ENCODE data around the gene NFKBIB. TPM values are rescaled to one million over a fixed set of nuclear protein-coding genes. Genes with fewer than 3 reads are reported as not detected.

Gene NFKBIB
- total RNA-seq, 2 experiments from 2014 or later: 29.3 to 30.1 TPM

DNA sequence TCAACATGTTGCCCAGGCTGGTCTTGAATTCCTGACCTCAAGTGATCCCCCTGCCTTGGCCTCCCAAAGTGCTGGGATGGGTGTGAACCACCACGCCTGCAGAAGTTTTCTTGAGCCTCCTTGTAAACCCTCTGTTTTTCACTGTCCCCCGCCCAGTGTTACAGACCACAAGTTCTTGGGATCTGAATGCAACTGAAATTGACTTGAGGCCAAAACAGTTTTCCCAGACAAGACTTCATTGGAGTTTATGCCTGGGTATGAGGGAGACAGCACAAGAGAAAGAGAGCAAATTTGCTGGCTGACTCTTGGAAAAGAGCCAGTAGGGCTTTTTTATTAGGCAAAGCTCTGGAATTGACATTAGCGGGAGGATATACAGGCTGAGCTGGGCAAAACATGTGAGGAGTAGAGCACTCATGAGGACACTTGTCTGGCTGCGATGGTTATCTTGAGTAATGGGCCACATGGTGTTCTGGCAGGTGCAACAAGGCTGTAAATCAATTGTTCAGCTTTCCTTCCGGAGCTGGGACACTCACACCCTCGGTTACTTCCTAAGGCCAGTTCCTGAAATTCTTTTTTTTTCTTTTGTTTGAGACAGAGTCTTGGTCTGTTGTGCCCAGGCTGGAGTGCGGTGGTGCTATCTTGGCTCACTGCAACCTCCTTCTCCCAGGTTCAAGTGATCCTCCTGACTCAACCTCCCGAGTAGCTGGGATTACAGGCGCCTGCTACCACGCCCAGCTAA, 37.3 kb upstream of the NFKBIB start:
- CTCF ChIA-PET: no interaction called here
- peaks cover 46% of the 10 kb centered on the region for H3K4me1 Mint-ChIP-seq (ENCODE audit: low read depth)
- no peaks in the 10 kb centered on the region for H3K9me3 Mint-ChIP-seq
- no peak overlapping the region for H3K4me3 Mint-ChIP-seq
- Histone ChIP-seq H3K9me3 (ENCODE audit: control insufficient read depth in 1 of 2, insufficient read depth in 1 of 2, low read length in 2 of 2) (no peaks in the 10 kb centered on the region), H3K27ac (ENCODE audit: low read depth in 1 of 2, low read length in 2 of 2) (no peak overlapping the region), H3K4me1 (ENCODE audit: insufficient read depth, low read length) (peaks cover 41% of the 10 kb centered on the region), H3K36me3 (ENCODE audit: insufficient read depth, low read length) (no peaks in the 10 kb centered on the region), H3K4me3 (ENCODE audit: low read length) (no peak overlapping the region), H3K27me3 (ENCODE audit: control insufficient read depth in 1 of 2, insufficient read depth in 2 of 2, low read length in 2 of 2) (no peaks in the 10 kb centered on the region)
- no peaks in the 10 kb centered on the region for H3K27me3 Mint-ChIP-seq
- ATAC-seq (ENCODE audit: poor library complexity) (no peak), DNase-seq (no peak)
- intact Hi-C loops (cut with DNase I, micrococcal nuclease): no loop called here
- H3K36me3 Mint-ChIP-seq (ENCODE audit: low read depth): peaks cover 8% of the 10 kb centered on the region
- no peak overlapping the region for H3K27ac Mint-ChIP-seq
- POLR2A ChIA-PET: interaction anchor here (1.6 to 10.7 kb wide), 3 partner anchors 12 to 68 kb away, joined by 4 to 170 read pairs (median 5); partner anchors contain the start of genes HNRNPL, MRPS12 and SARS2
- TF ChIP-seq, protein P1, sequence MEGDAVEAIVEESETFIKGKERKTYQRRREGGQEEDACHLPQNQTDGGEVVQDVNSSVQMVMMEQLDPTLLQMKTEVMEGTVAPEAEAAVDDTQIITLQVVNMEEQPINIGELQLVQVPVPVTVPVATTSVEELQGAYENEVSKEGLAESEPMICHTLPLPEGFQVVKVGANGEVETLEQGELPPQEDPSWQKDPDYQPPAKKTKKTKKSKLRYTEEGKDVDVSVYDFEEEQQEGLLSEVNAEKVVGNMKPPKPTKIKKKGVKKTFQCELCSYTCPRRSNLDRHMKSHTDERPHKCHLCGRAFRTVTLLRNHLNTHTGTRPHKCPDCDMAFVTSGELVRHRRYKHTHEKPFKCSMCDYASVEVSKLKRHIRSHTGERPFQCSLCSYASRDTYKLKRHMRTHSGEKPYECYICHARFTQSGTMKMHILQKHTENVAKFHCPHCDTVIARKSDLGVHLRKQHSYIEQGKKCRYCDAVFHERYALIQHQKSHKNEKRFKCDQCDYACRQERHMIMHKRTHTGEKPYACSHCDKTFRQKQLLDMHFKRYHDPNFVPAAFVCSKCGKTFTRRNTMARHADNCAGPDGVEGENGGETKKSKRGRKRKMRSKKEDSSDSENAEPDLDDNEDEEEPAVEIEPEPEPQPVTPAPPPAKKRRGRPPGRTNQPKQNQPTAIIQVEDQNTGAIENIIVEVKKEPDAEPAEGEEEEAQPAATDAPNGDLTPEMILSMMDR (IDR thresholded peaks at IDR 0.05): no peak

DNA sequence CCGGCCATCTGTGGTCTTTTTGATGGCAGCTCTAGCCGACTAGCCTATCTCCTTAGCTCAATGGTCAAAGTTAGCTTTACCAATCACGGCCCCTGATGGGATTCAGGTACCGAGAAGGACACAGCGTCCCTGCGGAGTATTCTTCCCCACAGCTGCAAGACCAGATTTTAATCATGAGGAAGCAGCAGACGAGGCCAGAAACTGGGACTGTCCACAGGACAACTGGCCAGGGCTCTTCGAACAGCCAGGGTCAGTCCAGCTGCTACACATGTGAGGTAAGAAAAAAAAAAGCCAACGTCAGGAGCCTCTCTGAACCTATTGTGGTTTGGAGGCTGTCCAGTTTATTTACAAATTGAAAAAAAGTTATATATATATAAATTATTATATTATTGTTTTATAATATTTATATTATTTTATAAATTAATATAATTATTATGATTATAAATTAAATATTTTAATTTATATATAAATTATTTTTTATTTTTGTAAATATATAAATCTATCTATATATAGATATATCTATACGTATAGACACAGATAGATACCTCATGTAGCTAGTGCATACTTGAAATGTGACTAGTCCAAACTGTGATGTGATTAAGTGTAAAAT, 32.5 kb upstream of the NFKBIB start:
- Mint-ChIP-seq H3K27me3 (no peaks in the 10 kb centered on the region), H3K27ac (peak overlapping the region; percentile 88), H3K4me1 (ENCODE audit: low read depth) (peaks cover 77% of the 10 kb centered on the region), H3K36me3 (ENCODE audit: low read depth) (peaks cover 27% of the 10 kb centered on the region), H3K9me3 (no peaks in the 10 kb centered on the region), H3K4me3 (no peak overlapping the region)
- Histone ChIP-seq H3K4me1 (ENCODE audit: insufficient read depth, low read length) (peaks cover 67% of the 10 kb centered on the region), H3K9me3 (ENCODE audit: control insufficient read depth in 1 of 2, insufficient read depth in 1 of 2, low read length in 2 of 2) (no peaks in the 10 kb centered on the region), H3K27ac (ENCODE audit: low read depth in 1 of 2, low read length in 2 of 2) (no peak overlapping the region), H3K4me3 (ENCODE audit: low read length) (no peak overlapping the region), H3K27me3 (ENCODE audit: control insufficient read depth in 1 of 2, insufficient read depth in 2 of 2, low read length in 2 of 2) (no peaks in the 10 kb centered on the region), H3K36me3 (ENCODE audit: insufficient read depth, low read length) (peaks cover 26% of the 10 kb centered on the region)
- TF ChIP-seq, protein P1 (IDR thresholded peaks at IDR 0.05): no peak
- intact Hi-C loops (cut with DNase I, micrococcal nuclease): loop anchor here in 1 of 2 experiments (5.0 kb wide), 1 partner anchor 135 kb away; no protein-coding TSS in a partner anchor
- CTCF ChIA-PET: interaction anchor here (1.4 to 1.5 kb wide), 2 partner anchors 21 to 465 kb away, joined by 4 to 5 read pairs; partner anchors contain the start of gene FAM98C
- DNase-seq (no peak), ATAC-seq (ENCODE audit: poor library complexity) (no peak)
- POLR2A ChIA-PET: interaction anchor here (0.6 to 10.7 kb wide), 5 partner anchors 9 to 292 kb away, joined by 3 to 170 read pairs (median 11); partner anchors contain the start of genes HNRNPL and RINL

DNA sequence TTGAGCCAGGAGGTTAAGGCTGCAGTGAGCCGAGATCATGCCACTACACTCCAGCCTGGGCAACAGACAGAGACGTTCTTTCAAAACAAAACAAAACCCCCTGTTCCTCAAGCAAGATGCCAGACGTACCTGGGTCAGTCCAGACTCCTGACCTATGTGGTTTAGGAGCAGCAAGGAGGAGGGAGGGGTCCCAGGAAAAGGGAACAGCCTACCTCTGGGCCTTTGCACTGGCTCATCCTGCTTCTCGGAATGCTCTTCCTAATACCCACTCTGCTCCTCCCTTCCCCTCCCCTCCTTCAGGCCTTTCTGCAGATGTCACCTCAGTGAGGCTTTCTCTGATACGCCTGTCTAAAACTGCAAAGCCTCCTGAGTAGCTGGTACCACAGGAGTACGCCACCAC, 31.2 kb upstream of the NFKBIB start:
- peaks cover 34% of the 10 kb centered on the region for H3K36me3 Mint-ChIP-seq (ENCODE audit: low read depth)
- TF ChIP-seq, protein P1 (IDR thresholded peaks at IDR 0.05): no peak
- peak overlapping the region; percentile 85 for H3K4me3 Mint-ChIP-seq
- peak overlapping the region; percentile 86 for H3K27ac Mint-ChIP-seq
- intact Hi-C loops (cut with DNase I, micrococcal nuclease): loop anchor here in 1 of 2 experiments (2.0 to 5.0 kb wide), 3 partner anchors 18 to 136 kb away; partner anchors contain the start of gene ECH1
- no peaks in the 10 kb centered on the region for H3K9me3 Mint-ChIP-seq
- H3K27ac ChIP-seq (ENCODE audit: low read depth in 1 of 2, low read length in 2 of 2): peak overlapping the region in 1 of 2 donors; percentile 43
- H3K4me3 ChIP-seq (ENCODE audit: low read length): no peak overlapping the region
- peaks cover 64% of the 10 kb centered on the region for H3K4me1 ChIP-seq (ENCODE audit: insufficient read depth, low read length)
- peaks cover 34% of the 10 kb centered on the region for H3K36me3 ChIP-seq (ENCODE audit: insufficient read depth, low read length)
- H3K27me3 Mint-ChIP-seq: no peaks in the 10 kb centered on the region
- H3K27me3 ChIP-seq (ENCODE audit: control insufficient read depth in 1 of 2, insufficient read depth in 2 of 2, low read length in 2 of 2): no peaks in the 10 kb centered on the region
- H3K4me1 Mint-ChIP-seq (ENCODE audit: low read depth): peaks cover 75% of the 10 kb centered on the region
- H3K9me3 ChIP-seq (ENCODE audit: control insufficient read depth in 1 of 2, insufficient read depth in 1 of 2, low read length in 2 of 2): no peaks in the 10 kb centered on the region
- ATAC-seq (ENCODE audit: poor library complexity): no peak
- CTCF ChIA-PET: interaction anchor here (0.5 to 4.0 kb wide), 7 partner anchors 19 to 99 kb away, joined by 3 to 17 read pairs (median 10); partner anchors contain the start of genes ECH1, MRPS12, NFKBIB and SARS2
- POLR2A ChIA-PET: interaction anchor here (0.8 to 10.7 kb wide), 9 partner anchors 8 to 466 kb away, joined by 3 to 170 read pairs (median 11); partner anchors contain the start of genes ECH1, FAM98C, HNRNPL and MRPS12
- no peak for DNase-seq

Measured in CD4-positive, alpha-beta T cell (primary cell).